GM19099 (cell line): ENCODE measurements around the gene TSPAN5.

Experiments
- POLR2A ChIP-seq: IDR thresholded peaks from 3 replicates; pipeline ENCODE4 v1.6.1; 2011; ENCODE audit warnings: low read depth; ENCODE audit not compliant: insufficient read length; ENCODE audit errors: extremely low read depth

The TSPAN5 gene

DNA sequence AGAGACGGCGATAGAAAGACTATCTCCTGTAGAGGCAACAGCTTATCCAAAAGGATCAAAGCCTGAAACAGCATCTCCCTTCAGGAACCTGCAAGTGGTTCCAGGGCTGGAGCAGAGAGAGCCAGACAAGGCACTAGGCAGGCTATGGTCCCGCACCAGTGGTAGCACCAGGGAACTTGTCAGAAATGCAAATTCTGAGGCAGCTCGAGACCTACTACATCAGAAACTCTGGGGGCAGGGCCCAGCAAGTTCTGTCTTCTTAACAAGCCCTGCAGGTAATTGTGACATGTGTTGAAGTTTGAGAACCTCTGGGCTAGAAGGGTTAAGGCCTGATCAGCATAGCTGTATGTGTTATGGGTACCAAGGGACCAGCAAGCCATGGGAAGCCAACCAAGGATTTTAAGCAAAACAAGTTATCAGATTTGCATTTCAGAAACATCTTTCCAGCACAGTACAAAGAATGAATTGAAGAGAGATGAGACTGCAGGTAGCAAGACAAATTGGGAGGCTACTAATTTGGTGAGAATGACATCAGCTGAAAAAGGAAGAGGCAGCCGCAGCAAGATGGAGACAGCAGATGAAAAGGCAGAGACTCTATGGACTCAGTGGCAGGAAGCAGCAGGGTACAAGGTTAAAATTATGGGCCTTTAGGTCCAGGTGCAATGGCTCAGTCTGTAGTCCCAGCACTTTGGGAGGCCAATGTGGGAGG lies 139.7 kb downstream of the TSPAN5 start:
- TF ChIP-seq POLR2A, result no peak

DNA sequence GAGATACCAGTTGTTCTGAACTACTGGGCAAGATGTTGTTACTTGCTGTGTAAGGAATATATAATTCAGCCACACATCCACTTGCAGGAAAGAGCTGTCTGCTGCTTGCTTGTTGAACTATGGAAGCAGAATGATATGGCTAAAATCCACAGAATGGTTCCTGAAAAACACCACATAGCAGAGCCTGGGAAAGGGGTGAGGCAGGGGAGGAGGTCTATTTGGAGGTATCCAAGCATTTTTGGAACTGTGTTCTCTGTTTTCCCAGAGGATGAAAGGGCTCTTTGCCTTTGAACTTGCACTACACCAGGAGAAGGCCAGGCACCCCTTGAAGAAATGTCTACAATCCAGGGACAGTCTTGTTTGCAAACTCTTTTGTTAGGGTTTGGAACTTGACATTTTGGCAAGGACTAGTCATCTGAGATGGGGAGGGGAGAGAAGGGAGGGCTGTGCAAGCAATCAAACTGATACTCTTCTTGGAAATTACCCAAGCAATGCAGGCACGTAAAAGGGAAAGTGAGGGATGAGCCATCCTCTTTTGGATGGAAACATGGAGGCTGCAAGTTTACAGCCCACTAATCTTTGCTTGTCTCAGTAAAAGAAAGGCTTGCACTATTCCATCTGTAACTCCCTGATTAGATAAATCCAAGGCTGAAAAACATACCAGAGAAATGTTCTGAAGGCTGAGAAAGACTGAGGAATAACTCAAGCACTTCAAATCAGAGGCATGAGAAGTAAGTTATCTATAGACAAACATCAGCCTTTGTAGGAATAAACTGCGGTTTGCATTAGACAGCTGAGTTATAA lies 141.0 kb downstream of the TSPAN5 start:
- TF ChIP-seq POLR2A, result no peak

DNA sequence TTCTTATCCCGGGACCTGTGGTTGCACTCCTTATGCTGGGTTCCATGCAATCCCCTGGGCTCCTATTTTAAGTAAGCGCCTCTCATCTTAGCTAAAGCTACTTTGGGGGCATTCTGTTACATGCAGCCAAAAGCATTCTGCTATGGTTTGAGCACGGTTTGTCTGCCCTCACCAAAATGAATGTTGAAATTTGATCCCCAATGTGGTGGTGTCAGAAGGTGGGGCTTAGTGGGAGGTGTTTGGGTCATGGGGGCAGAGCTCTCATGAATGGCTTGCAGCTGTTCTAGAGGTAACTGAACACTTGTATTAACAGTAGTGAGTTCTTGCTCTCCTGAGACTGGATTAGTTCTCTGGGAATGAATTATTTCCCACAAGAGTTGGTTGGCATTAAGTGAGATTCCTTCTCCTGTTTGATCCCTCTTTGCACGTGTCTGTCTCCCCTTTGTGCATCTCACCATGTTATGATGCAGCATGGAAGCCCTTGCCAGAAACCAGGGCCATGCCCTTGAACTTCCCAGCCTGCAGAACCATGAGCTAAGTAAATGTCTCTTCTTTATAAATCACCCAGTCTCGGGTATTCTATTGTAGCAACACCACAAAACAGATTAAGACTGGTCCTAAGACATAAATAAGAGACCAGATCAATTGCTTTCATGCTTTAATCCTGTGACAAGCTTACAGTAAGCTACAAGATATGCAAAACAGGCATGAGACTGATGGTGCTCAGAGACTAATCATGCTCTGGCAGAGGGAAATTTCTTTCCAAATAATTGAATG lies 141.8 kb downstream of the TSPAN5 start:
- TF ChIP-seq POLR2A, result no peak

DNA sequence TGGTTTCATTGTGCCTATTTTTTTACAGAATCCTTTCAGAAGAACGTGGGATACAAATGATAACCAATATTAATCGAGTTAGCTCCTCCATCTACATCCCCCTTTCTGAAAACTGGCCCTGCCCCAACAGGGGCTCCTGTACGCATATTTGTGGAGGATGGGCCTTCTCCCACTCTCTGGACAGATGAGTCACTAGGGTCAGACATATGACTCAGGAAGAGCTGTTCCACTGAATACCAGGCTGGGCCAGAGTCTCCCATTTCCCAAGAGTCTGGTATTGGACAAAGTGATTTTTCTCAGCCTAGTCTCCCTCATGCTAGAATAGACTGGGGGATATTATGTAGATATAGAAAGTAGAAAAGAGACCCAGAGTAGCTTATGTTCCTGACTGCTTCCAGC lies 142.4 kb downstream of the TSPAN5 start:
- no peak for TF ChIP-seq POLR2A

DNA sequence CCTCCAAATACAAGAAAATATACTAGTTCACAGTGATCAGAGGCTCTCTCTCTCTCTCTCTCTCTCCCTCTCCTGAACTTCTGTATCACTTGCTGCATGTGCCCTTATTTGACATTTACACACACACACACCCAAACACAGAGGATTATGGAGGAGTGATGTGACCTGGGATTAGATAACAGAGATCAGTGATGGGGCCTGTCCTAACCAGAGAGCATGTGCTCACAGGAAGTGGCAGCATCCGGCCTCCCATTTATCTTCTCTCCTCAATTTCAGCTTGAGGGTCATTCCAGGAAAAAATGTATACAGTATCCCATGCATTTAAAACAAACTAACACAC lies 143.0 kb downstream of the TSPAN5 start:
- TF ChIP-seq POLR2A, result no peak

DNA sequence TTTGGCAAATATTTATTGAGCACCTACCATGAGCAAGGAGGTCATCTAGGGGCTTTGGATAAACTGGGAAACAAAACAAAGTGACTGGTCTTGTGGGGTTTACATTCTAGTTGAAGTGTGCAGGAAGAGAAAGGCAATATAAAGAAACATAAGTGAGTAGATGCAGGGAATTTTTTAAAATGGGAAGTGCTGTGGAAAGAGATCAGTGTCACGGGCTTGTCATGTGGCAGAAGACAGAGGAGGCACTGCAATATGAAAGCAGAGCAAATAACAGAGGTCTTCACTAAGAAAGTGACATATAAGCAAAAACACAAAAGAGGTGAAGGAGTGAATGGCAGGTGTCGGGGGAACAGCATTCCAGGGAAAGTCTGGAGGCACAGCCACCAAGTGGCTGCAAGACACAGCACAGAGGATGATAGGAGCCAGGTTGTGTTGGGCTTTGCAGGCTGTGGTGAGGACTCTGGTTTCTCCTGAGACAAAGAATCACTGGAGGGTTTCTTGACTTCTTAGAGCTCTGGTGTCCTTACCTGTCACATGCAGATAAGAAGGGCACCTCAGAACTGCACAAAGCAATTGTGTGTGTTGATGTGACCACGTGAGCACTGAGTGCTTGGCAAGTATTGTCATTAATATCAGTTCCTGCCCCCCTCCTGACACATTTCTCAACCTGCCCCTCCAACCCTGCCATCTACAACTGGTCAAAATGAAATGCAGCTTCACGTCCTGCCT lies 143.5 kb downstream of the TSPAN5 start:
- no peak for TF ChIP-seq POLR2A

DNA sequence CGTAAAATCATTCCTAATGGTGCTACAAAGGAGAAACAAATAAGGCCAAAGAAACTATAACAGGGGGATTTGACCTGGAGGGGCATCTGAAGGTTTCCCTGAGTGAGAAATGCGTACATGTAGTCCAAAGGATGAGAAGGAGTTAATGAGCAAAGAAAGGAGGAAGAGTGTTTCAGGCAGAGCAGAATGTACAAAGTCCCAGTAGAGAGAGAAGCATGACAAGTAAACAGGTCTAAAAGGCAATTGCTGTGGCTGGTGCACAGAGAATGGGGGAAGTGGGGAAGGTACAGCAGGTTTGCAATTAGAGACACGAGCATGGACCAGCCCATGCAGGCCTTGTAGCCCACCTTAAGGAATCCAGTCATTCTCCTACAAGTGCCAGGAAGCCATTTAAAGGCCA lies 145.5 kb downstream of the TSPAN5 start:
- no peak for TF ChIP-seq POLR2A

DNA sequence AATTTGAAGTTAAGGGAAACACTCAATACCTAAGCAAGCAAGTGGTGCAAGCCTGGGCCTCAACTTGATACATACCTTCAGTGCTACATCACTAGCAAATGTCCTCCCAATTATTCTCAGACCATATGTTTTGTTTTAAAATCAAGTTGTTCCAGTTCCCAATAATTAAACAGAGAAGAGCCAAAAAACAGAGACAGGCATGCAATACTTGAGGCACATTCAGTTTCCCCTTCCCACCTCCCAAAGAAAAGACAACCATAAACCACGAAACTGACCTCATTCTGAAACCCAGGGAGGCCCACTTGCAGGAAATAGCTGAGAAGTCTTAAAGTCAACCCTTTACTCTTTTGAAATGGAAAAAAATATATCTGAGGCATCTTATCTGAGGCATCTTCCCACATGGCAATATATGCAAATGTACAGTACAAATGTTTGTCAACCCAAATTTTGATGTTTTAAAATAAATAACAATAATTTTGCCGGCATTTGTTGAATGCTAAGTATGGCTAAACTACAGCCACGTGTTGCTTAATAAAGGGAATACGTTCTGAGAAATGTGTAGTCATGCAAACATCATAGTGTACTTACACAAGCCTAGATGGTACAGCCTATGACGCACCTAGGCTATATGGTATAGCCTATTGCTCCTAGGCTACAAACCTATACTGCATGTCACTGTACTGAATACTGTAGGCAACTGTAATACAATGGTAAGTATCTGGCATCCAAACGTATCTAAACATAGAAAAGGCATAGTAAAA lies 147.5 kb downstream of the TSPAN5 start:
- TF ChIP-seq POLR2A, result no peak

DNA sequence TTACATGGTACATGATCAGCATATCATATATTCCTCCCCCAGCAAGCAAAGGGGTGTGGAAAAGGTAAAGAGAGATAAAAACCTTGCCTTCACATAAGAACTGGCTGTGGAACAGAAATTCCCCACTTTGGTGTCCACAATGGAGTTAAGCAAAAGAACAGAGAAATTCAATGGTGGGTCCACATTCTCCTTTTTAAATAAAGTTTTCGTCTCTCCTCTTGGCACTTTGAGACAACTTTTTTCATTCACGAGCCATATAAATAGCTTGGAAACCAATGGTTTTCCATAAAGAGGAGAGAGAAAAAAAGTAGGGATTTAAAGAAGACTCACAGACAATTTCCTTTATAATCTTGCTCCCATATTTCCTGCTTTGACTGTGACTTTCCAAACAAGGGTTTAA lies 148.1 kb downstream of the TSPAN5 start:
- TF ChIP-seq POLR2A, result no peak

DNA sequence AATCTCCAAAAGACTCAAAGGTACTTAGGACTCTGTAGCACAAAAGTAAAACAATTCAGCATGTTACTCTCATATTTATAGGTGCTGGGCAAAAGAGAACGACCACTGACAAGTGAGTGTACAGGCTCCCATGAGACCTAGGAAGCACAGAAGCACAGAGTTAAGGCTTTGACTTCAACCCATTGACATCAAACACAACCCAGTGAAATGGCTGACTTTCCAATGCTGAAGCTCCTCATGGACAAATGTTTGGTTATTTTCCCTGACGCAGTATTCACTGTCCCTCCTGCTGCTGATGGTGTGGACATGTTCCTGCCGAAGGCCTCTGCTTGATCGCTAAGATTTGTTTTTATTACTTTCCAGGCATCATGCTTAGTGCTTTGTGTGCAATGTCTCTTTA lies 148.7 kb downstream of the TSPAN5 start:
- TF ChIP-seq POLR2A, result no peak

DNA sequence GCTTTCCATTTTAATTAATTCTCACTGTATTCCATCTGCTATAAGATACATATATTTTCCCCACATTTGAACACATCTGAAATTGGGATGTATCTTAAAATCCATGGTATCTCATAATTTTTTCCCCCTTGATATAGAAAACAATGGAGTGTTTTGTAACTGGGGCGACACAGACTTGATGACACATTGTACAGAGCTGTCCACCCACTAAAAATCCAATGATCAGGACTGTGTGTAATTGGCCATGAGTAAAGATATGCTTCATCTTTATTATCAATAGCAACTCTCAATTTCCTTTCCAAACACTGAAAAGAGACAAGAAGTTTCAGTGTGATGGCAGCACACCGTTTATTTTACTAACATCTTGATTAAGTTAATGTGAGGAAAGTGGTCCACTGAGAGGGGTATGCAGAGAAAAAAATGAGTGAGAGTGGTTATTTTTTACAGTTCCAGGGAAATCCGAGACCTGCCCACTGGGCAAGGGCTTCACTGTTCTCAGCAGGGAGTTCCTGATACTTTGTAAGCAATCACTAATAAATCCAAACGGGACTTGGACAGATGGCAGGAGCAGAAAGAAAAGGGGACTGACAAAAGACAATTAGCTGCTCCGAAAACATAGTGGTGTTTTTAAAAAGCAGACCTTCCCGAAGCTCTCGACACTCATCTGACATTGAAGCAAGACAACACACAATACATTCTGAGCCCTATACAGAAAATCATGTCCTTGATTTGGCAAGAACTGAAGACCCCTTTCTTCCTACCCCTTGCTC lies 149.4 kb downstream of the TSPAN5 start:
- TF ChIP-seq POLR2A, result no peak

DNA sequence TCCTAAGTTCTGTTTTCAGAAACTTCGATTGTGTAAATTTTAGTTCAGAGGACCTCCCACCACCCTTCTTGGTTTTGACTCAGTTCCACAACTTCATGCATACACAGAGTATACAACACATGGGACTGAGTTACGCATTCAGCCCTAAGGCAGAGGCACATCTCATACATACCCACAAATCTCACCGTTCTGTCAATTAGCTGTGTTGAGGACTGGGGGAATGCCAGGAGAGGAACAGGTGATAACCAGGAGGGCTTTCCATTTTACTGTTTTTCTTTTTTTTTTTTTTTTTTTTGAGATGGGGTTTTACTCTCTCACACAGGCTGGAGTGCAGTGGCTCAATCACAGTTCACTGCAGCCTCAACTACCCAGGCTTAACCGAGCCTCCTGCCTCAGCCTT lies 150.2 kb downstream of the TSPAN5 start:
- TF ChIP-seq POLR2A, result no peak

DNA sequence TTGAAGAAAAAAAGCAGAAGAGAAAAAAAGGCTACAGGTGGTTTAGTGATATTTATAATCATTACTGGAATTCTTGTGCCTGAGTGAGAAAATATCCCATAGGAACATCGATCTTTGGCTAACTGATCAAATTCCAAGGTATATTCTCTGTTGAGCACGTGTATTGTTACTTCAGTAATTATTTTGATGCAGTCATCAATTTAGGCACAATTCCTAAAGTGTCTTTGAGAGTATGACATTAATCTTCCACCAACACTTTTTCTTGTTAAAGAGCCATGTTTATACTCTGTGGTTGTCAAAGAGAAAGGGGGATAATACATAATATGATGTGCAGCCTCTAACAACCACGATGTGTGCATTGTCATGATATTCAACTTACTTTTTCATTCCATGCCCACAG lies 151.1 kb downstream of the TSPAN5 start:
- no peak for TF ChIP-seq POLR2A
